GM21381 (cell line): Measurements from ENCODE around the gene EXOSC9.
"Not testable (repeated sequence)": the region's sequence is repeated elsewhere in the genome, so short reads cannot be mapped to it uniquely, and the experiment has no call there.

Experiments
- ATAC-seq: cut with Tn5 transposase; IDR thresholded peaks from one replicate; pipeline ENCODE4 v1.9.1; 2021; ENCODE audit warnings: mild to moderate bottlenecking, moderate library complexity; ENCODE audit not compliant: unreplicated experiment

The EXOSC9 gene

GRCh38 chr4:121800961-121801714 is at the start of gene EXOSC9:
TSS of gene EXOSC9 (plus strand) at chr4:121801323. CDS start at chr4:121801425, 102 bp downstream.
- peak; percentile 86 for ATAC-seq

- not testable (repeated sequence) for ATAC-seq
Observed at GRCh38 chr4:121752142-121752541, 49.0 kb upstream of the EXOSC9 start.

GRCh38 chr4:121758925-121759568 is 42.1 kb upstream of the EXOSC9 start:
- ATAC-seq, result no peak

GRCh38 chr4:121760205-121760604 is 40.9 kb upstream of the EXOSC9 start:
- no peak for ATAC-seq

- no peak for ATAC-seq
Observed at GRCh38 chr4:121764303-121764701, 36.8 kb upstream of the EXOSC9 start.

- no peak for ATAC-seq
Observed at GRCh38 chr4:121764702-121765367, 36.3 kb upstream of the EXOSC9 start, which contains the start of gene SMIM43. TSS of gene SMIM43 (minus strand) at chr4:121765164. CDS start at chr4:121765105, 59 bp downstream.

- ATAC-seq, result no peak
Observed at GRCh38 chr4:121765368-121765705, 35.8 kb upstream of the EXOSC9 start.

GRCh38 chr4:121765971-121766538 is 35.1 kb upstream of the EXOSC9 start:
- ATAC-seq, result no peak

- ATAC-seq, result no peak
Observed at GRCh38 chr4:121767166-121767565, 34.0 kb upstream of the EXOSC9 start.

- ATAC-seq, result no peak
Observed at GRCh38 chr4:121769341-121769740, 31.8 kb upstream of the EXOSC9 start.

- ATAC-seq, result no peak
Observed at GRCh38 chr4:121771869-121772268, 29.3 kb upstream of the EXOSC9 start.

- ATAC-seq, result no peak
Observed at GRCh38 chr4:121773883-121774282, 27.2 kb upstream of the EXOSC9 start.

- no peak for ATAC-seq
Observed at GRCh38 chr4:121776610-121777401, 24.3 kb upstream of the EXOSC9 start.

- ATAC-seq, result no peak
Observed at GRCh38 chr4:121777625-121778024, 23.5 kb upstream of the EXOSC9 start.

- no peak for ATAC-seq
Observed at GRCh38 chr4:121778991-121779628, 22.0 kb upstream of the EXOSC9 start.

GRCh38 chr4:121783210-121783609 is 17.9 kb upstream of the EXOSC9 start:
- ATAC-seq, result no peak

GRCh38 chr4:121784401-121784800 is 16.7 kb upstream of the EXOSC9 start:
- no peak for ATAC-seq

- no peak for ATAC-seq
Observed at GRCh38 chr4:121784975-121785374, 16.1 kb upstream of the EXOSC9 start.

GRCh38 chr4:121785479-121785878 is 15.6 kb upstream of the EXOSC9 start:
- no peak for ATAC-seq

GRCh38 chr4:121786221-121786620 is 14.9 kb upstream of the EXOSC9 start:
- no peak for ATAC-seq
